Measurements from ENCODE around the gene RERE.

Gene RERE

GRCh38 chr1:8763888-8764287 is 53.6 kb downstream of the RERE start:
- TF ChIP-seq CTCF (IDR thresholded peaks at IDR 0.05; ENCODE audit: low read depth, low read length, missing control alignments) = no peak
- no peak for DNase-seq (ENCODE audit: low read depth)
- no peak overlapping the region for H3K4me3 ChIP-seq (ENCODE audit: low read depth, low read length)
- in situ Hi-C loops (cut with HindIII; ENCODE audit: low sequenced_read_pairs) = no loop called here

GRCh38 chr1:8754993-8755392 is 62.4 kb downstream of the RERE start:
- no peak for TF ChIP-seq CTCF (IDR thresholded peaks at IDR 0.05; ENCODE audit: low read depth, low read length, missing control alignments)
- peak; percentile 39 for DNase-seq (ENCODE audit: low read depth)
- H3K4me3 ChIP-seq (ENCODE audit: low read depth, low read length) = no peak overlapping the region
- in situ Hi-C loops (cut with HindIII; ENCODE audit: low sequenced_read_pairs) = no loop called here

GRCh38 chr1:8754247-8754650 is 63.2 kb downstream of the RERE start:
- no peak for TF ChIP-seq CTCF (IDR thresholded peaks at IDR 0.05; ENCODE audit: low read depth, low read length, missing control alignments)
- no peak overlapping the region for H3K4me3 ChIP-seq (ENCODE audit: low read depth, low read length)
- in situ Hi-C loops (cut with HindIII; ENCODE audit: low sequenced_read_pairs) = no loop called here
- no peak for DNase-seq (ENCODE audit: low read depth)

- no peak for DNase-seq (ENCODE audit: low read depth)
- in situ Hi-C loops (cut with HindIII; ENCODE audit: low sequenced_read_pairs) = no loop called here
- no peak for TF ChIP-seq CTCF (IDR thresholded peaks at IDR 0.05; ENCODE audit: low read depth, low read length, missing control alignments)
- no peak overlapping the region for H3K4me3 ChIP-seq (ENCODE audit: low read depth, low read length)
These were observed 63.7 kb downstream of the RERE start for GRCh38 chr1:8753736-8754135.

GRCh38 chr1:8752921-8753713 is 64.3 kb downstream of the RERE start:
- no peak for DNase-seq (ENCODE audit: low read depth)
- no peak for TF ChIP-seq CTCF (IDR thresholded peaks at IDR 0.05; ENCODE audit: low read depth, low read length, missing control alignments)
- H3K4me3 ChIP-seq (ENCODE audit: low read depth, low read length) = no peak overlapping the region
- in situ Hi-C loops (cut with HindIII; ENCODE audit: low sequenced_read_pairs) = no loop called here

GRCh38 chr1:8752411-8752810 is 65.0 kb downstream of the RERE start:
- in situ Hi-C loops (cut with HindIII; ENCODE audit: low sequenced_read_pairs) = no loop called here
- no peak for TF ChIP-seq CTCF (IDR thresholded peaks at IDR 0.05; ENCODE audit: low read depth, low read length, missing control alignments)
- DNase-seq (ENCODE audit: low read depth) = no peak
- H3K4me3 ChIP-seq (ENCODE audit: low read depth, low read length) = no peak overlapping the region
